HG03139 (cell line): ENCODE results near the gene GALNS.

ENCODE experiments used
- ATAC-seq: cut with Tn5 transposase; IDR thresholded peaks from one replicate; pipeline ENCODE4 v1.9.1; 2021; ENCODE audit not compliant: unreplicated experiment

The GALNS gene

GRCh38 chr16:88787579-88788314 is 69.0 kb downstream of the GALNS start:
- ATAC-seq = no peak

DNA sequence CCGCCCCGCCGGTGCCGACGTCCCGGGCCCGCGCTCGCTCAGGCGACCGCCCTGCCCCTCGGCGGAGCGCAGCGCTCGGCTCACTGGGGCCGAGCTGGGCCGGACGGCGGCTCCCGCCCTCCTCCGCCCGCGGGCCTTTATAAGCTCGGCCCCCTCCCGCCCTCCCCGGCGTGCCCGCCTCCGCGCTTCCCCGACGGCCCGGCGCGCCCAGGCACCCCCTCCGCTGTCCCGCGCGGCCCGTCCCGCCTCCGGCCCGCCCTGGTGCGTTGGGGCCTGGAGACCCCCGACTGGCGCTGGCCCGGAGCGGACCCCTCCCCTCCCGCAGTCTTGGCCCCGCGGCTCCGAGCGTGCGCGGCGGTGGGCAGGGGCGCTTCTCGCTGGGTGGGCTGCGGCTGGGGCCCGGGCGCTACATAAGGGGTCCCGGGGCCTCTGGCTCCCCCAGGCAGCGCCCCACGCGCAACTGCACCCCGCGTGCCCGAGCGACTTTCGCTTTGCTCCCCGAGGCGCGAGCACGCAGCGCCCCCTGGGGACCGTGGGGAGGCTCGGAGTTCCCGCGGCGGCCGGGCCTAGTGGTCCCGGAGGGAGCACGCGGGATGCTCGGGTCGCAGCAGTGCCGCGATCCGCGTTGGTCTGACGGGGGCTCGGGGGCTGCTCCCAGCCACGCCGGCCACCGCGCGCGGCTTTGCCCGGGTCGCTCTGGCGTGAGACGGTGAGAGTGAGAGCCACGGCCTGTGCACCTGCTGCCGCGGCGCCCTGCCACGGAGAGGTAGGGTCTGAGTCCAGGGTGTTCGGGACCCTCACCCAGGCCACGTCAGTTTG is 71.4 kb downstream of the GALNS start, which contains the start of gene PIEZO1:
Gene PIEZO1, minus strand, starts transcription at position 115 of the 819 bp plus-strand sequence. CDS start 256 bp downstream, outside the sequence.
- no peak for ATAC-seq

DNA sequence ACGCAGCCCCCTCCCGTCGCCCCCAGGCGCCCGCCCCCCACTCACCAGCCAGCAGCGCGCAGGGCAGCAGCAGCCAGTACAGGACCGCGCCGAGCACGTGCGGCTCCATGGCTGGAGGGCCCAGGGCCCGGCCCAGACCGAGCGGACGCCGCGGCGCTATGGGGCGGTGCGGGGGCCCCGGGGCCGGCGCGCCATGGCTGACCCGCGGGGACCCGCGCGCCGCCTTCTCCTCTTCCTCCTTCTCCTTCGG is 72.0 kb downstream of the GALNS start:
- no peak for ATAC-seq

GRCh38 chr16:88784074-88784855 is 72.5 kb downstream of the GALNS start:
- no peak for ATAC-seq

DNA sequence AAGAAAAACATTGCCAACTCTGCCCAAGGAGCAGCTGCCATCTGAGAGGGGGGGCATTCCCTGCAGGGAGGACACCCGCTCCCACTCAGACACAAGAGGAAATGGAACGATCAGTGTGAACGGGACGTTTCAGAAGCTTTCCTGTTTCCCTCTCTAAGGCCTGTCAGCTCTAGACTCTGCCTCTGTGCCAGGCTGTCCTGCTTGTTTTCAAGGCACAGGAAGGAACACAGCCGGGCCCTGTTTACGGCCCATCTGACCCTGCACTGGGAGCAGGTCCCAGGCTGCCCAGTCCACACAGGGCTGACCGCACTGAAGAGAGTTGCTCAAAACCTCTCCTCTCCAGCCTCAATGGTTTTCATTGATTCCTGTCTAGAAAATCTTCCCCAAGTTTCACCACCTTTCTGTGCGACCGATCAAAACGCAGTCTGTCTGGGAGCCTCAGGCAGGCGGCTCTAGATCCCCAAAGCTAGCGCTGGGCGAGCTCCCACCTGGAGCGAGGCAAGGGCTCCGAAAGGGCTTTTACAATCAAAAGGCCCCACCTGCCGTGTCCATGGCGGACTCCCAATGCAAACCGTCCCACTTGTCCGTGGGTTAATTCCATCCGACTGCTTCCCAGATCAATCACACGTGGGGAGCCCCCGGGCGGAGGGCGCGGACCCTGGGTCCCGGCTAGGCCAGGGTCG is 73.2 kb downstream of the GALNS start:
- no peak for ATAC-seq

GRCh38 chr16:88782454-88783390 is 74.0 kb downstream of the GALNS start:
- no peak for ATAC-seq

DNA sequence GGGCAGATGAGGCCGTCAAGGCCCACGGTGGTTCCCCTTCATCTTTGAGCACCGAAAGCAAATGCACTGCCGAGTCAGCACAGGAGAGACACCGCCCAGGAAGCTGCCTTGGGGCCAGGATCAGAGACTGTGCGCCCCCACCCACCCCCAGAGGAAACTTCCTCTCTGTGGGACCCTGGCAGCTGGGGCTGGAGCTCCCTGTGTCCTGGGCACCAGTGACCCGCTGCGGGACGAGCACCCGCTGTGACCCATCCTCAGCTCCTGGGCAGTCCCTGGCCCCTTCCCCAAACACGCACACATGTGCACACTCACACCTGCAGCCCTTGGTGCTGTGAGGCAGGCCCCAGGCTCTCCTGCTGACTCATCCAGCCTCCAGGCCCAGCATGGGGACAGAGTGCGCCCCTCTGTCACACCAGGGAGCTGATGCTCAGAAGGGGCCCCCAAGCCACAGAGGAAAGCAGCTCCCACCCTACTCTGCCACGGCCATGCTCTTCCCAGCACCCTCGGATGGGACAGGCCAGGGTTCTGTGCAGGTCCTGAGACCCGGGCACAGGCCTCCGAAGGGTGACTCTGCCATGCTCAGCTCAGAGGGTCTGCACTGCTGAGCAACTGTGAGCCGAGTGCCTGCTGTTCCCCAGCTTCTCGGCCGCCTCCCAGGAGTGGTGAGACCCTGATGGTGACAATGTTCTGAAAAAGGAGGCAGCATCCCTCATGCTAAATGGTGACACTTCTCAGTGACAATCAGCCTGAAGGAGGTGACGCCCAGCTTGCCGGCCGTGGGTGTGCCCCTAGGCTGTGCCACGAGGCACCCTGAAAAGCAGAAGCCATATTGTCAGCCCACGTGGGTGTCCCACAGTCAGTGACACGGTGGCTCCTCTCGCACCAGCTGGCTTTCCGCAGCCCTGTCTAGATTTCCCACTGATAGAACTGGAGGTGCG is 75.3 kb downstream of the GALNS start:
- ATAC-seq = no peak

DNA sequence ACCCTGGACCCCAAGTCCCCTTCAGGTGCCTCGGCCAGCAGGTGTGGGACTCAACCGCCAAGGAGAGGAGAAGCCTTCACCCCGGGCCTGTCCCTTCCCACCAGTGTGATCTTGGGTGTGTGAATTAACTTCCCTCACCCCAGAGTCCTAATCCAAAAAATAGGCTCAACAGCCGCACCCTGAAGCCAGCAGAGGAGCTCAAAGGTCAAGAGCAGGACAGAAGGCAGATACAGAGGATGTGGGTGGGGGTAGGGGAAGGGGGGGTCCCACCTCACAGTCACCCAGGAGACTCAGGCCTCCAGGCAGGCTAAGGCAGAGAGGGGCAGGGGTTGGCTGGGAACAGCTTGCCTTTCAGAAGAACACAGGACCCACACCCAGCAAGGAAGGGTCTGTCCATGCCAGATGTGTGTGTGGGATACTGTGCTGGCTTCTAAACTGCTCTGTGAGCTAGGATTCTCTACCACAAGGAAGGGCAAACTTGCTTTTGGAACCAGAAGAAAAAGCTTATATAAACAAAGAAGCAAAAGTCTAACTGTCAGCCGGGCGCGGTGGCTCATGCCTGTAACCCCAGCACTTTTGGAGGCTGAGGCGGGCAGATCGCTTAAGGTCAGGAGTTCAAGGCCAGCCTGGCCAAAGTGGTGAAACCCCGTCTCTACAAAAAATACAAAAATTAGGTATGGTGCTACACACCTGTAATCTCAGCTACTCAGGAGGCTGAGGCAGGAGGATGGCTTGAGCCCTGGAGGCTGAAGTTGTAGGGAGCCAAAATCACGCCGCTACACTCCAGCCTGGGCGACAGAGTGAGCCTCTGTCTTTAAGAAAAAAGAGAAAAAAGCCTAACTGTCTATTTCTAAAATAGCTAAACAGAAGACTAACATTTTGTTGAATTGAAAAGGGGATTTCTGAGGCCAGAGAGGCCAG is 76.3 kb downstream of the GALNS start:
- no peak for ATAC-seq

DNA sequence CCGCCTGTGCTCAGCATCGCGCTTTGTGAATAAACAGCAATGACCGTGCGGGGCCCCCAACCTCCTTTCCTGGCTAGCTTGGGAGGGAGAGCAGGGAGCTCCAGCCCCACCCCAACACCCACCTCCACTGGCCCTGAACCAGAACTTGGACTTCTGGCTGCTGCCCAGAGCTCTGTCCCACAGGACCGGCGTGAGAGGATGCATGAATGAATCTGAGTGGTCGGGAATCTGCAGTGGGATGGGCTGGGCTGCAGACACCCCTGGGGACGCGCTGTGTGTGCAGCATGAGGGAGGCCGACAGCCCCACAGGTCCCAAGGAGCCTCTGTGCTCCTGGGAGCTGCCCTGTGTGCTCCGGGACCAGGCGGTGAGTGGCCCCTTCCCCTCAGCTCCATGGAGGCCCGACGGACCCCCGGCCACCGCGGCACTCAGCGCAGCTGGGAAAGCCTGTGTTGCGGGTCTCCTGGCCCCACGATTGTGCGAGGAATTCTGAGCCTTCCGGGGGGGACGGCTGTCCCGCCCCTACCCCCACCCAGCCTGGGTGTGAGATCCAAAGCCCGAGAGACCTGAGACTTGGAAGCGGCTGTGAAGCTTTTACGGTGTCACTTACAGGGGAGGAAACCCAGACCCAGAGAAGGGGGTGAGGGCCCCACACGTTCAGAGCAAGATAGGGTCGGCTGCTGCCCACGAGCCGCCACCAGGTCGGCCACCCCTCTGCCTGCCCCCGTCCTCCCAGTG is 77.2 kb downstream of the GALNS start:
- no peak for ATAC-seq

GRCh38 chr16:88778541-88779065 is 78.1 kb downstream of the GALNS start:
- no peak for ATAC-seq

GRCh38 chr16:88778271-88778525 is 78.5 kb downstream of the GALNS start:
- ATAC-seq = no peak

GRCh38 chr16:88777471-88778270 is 79.1 kb downstream of the GALNS start:
- no peak for ATAC-seq

GRCh38 chr16:88775825-88776224 is 80.9 kb downstream of the GALNS start:
- no peak for ATAC-seq

GRCh38 chr16:88774544-88775393 is 82.0 kb downstream of the GALNS start:
- ATAC-seq = no peak

GRCh38 chr16:88773812-88774291 is 82.9 kb downstream of the GALNS start:
- ATAC-seq = no peak
